Measurements from ENCODE around the gene CYP2R1.
A peak's percentile ranks its signal among the peaks of the same experiment; 100 is the strongest.

Gene CYP2R1, protein sequence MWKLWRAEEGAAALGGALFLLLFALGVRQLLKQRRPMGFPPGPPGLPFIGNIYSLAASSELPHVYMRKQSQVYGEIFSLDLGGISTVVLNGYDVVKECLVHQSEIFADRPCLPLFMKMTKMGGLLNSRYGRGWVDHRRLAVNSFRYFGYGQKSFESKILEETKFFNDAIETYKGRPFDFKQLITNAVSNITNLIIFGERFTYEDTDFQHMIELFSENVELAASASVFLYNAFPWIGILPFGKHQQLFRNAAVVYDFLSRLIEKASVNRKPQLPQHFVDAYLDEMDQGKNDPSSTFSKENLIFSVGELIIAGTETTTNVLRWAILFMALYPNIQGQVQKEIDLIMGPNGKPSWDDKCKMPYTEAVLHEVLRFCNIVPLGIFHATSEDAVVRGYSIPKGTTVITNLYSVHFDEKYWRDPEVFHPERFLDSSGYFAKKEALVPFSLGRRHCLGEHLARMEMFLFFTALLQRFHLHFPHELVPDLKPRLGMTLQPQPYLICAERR
- 18.4 reads per million, percentile 45 among the genes with 10 or more reads in this experiment for total RNA-seq

- DNase-seq = peak; percentile 83
Observed at GRCh38 chr11:14892036-14892556, at the start of gene CYP2R1. Gene CYP2R1, minus strand, starts transcription at chr11:14892231. Its CDS starts 26 bp downstream, at chr11:14892205.

- DNase-seq = no peak
Observed at GRCh38 chr11:14938936-14939335, 46.9 kb upstream of the CYP2R1 start.

GRCh38 chr11:14934641-14935351 lies 42.8 kb upstream of the CYP2R1 start:
- no peak for DNase-seq

DNA sequence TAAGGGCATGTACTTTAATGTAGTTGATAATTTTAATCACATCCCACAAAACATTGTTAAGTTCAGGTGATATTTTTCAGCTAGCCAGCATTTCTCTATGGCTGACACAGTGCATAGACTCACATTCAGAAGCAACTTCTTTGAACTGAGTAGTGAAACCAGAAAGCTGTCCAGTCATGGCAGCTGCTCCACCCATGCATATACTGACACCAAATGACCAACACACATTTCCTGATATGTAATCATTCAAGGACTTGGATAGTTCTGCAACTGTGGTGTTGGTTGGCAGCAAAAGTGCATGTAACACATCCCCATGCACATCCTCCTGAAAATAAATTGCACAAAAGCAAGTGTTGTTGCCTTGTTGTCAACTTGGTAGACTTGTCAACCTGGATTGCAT lies 40.4 kb upstream of the CYP2R1 start:
- DNase-seq = no peak

DNA sequence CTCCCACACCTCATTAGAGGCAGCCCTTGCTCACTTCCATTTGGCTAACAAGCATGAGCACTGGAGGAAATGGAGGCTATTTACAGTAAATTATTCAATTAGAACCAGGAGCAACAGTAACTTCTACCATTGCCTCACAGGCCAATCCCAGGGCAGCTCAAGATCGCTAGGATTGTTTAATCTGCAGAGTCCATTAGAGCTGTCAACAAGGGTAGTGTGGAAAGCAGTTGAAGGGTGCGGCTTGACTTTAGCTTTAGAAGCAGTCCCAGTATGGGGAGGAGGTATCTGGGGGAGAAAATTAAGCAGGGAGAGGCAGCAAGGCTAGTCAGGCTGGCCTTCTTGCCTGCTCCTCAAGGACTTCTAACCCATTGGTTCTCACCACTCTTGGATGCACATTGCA lies 38.3 kb upstream of the CYP2R1 start:
- no peak for DNase-seq

DNA sequence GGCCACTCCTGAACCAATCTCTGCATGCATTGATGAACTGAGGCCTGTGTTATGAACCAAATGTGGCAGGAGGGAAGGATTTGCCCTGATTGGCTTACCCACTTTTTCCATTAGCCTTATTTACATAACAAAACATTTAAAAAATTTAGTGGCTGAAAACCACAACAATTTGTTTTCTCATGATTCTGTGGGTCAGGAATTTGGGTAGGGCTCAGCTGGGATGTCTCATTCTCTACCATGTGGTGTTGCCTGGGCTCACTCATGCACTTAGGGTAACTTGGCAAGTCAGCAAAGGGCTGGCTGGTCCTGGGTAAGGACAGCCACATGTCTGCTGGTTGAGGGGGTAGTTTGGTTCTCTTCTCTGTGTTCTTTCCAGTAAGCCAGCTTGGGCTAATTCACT lies 35.1 kb upstream of the CYP2R1 start:
- no peak for DNase-seq

GRCh38 chr11:14924318-14924717 lies 32.3 kb upstream of the CYP2R1 start:
- no peak for DNase-seq

DNA sequence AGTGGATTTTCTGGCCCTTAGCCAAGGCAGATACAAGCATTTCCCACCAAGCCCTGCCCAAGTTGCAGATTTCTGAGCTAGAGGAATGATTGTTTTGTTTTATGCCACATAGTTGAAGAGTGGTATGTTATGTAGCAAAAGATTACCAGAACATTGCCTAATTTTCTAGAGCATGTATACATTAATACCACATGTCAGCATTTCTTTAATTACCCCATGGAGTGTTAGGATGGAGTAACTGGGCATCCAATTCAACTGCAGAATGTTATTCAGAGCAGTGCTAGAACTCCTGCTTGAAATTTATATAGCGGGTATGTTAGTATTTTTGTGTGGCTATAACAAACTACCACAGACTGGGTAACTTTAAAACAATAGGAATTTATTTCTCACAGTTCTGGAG lies 24.4 kb upstream of the CYP2R1 start:
- no peak for DNase-seq

- no peak for DNase-seq
Observed at GRCh38 chr11:14914536-14914935, 22.5 kb upstream of the CYP2R1 start.

- peak; percentile 16 for DNase-seq
Observed at GRCh38 chr11:14908214-14908880, 16.3 kb upstream of the CYP2R1 start.

- DNase-seq = peak; percentile 81
Observed at GRCh38 chr11:14907411-14908213, 15.6 kb upstream of the CYP2R1 start.

DNA sequence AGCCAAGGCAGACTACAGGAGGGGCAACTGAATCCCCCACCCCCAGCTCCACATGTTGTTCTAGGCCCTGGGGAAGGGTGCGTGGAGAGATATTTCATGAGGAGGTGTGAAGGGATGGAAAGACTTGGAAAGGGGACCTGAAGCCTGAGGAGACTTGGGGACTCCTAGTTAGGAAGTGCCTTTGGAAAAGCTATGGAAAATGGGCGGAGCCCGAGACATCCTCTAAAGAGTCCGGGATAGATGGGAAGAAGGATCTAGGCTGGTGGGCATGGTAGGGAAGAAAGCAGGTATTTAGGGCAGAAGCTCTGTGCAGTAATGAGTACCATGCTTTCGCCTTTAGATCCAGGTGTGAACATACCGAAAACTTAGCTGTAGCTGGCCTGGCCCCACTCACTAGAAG lies 15.0 kb upstream of the CYP2R1 start:
- DNase-seq = no peak

DNA sequence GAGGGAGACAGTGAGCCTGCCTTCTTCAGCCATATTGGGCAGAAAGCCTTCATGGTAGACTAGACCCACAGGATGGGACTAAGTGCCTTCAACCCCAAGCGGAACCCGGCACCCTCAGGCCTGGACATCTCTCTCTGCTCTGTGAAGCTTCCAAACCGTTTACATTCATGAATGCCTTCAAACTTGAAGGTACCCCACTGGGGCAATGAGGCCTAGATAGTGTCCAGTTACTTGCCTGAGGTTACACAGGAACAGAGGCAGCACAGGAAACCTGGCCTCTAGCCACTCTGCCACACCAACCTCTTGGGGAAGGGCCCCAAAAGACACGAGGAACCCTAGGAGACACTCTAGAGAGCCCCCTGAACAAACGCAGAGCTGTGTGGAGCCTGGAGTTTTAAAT lies 14.5 kb upstream of the CYP2R1 start:
- no peak for DNase-seq

DNA sequence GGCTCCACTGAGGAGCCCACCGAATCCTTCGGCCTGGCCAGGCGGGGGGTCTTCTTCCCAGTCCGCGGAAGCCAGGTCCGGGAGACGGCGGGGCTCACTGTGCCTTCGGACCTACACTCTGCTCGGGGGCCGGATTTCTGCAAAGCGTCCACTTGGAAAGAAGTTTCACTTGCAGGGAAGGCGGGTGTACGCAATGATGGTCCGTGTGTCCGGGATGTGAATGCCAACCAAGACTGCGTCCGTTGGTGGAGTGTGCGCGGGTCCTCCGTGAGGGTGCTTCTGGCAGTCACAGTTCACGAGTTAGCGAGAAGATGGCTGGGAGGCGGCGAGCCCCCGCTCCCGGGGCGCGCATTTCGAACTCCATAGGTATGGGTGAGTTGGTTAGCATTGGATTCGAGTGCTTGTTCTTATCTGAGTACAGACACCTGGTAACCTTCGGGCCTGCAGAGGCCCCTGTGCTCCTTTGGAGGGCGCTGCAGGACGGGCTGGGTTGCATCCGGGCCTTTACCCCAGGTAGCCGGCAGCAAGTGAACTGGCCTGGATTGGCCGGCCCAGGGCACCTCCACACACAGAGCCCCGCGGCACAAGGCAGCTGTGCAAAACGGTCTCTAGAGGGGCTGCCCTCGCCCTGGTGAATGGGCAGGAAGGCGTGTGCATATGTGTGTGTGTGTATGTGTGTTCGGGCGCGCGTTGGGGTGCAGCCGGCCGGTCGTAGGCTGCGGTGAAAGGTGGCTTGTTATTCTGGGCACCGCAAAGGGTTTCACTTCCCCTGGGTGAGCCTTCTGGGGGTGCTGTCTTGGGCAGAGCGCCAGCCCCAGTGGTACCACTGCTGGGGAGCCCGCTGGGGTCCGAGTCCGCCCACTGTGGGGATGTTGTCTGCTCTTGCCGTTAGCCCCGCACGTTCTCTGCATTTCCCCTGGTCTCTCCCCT lies 13.3 kb upstream of the CYP2R1 start:
- peak; percentile 64 for DNase-seq

GRCh38 chr11:14904745-14905103 lies 12.7 kb upstream of the CYP2R1 start:
- peak; percentile 82 for DNase-seq

GRCh38 chr11:14902650-14903350 lies 10.8 kb upstream of the CYP2R1 start:
- no peak for DNase-seq

GRCh38 chr11:14898906-14899305 lies 6.9 kb upstream of the CYP2R1 start:
- no peak for DNase-seq

DNA sequence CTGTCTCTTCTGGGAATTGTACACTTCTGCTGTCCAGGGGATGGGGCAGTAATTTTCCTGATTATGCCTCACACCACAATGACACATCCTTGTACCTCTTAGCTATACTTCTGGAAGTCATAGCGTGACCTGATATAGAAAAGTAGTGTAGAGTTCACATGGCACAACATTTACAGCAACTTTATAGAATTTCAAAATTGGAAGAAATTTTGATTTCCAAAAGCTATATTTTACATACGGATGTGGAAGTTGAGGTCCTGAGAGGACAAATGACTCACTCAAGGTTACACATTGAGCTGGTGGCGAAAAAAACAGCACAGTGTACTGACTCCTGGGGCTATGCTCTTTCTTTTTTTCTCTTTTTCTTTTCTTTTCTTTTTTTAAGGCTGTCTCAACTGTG lies 6.3 kb upstream of the CYP2R1 start:
- DNase-seq = no peak

- DNase-seq = no peak
Observed at GRCh38 chr11:14894657-14895598, 2.9 kb upstream of the CYP2R1 start.

Data from effector CD4-positive, alpha-beta T cell (primary cell).